ENCODE measurements around the gene KIF2C. TPM values are rescaled to one million over a fixed set of nuclear protein-coding genes. Genes with fewer than 3 reads are reported as not detected.
A peak's percentile ranks its signal among the peaks of the same experiment; 100 is the strongest.

The KIF2C gene
- total and polyA plus RNA-seq, 9 of the 15 experiments (the other 6 are each of a cell fraction or from before 2014, with no cell fraction given): 84.9 to 226 (median 169) TPM

DNA sequence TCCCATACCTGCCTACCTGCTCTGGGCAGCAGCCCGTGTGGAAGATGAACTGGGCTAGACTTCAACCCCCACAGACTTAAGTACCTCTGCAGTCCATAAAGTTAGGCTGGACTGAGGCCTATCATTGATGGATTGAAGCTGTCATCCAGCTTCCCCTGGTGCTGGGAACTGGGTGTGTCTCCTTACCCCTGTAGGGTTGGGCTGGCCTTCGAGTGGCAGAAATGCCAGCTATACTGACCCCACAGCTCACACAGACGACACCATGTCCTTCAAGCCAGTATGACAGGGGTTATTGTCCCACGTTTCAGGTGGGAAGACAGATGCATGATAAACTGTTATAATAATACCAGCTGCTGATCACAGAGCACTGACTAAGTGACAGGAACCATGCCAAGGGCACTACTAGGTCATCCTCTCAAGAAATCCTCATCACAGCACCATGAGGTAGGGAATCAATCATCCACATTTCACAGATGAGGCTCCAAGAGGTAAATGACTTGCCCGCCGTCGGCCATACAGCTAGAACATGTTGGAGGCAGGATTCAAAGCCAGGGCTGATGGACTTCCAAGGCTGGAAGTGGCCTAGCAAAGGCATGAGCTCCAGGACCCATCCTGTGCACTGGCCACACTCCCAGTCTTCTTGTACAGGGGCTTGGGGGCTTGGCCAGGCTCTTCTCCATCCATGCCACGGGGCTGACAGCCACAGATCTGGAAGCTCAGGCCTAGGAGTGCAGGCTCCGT is 48.7 kb downstream of the KIF2C start, which contains the start of gene BEST4:
TSS of gene BEST4 (minus strand) at position 51 of the 741 bp plus-strand sequence. CDS start 465 bp downstream, outside the sequence.
- intact Hi-C loops (cut with micrococcal nuclease): no loop called here
- no peaks in the 10 kb centered on the region for H3K36me3 ChIP-seq (ENCODE audit: control insufficient read depth, insufficient read depth, low read length)
- BruUV-seq (replicated peaks): no TSS peak
- H3K79me2 ChIP-seq (ENCODE audit: control insufficient read depth, insufficient read depth, low read length): no peaks in the 10 kb centered on the region
- H3K27me3 ChIP-seq (ENCODE audit: control insufficient read depth in 2 of 2, insufficient read depth in 2 of 2, low read length in 2 of 2): no peaks in the 10 kb centered on the region
- DNase-seq (ENCODE audit: extremely low read depth in 1 of 4, low spot score in 3 of 4) (no peak), FAIRE-seq (no peak), ATAC-seq (no peak)
- TF ChIP-seq ZNF79 (CRISPR knock-in tag; IDR thresholded peaks at IDR 0.05; ENCODE audit: low read depth) (no peak), MEIS2 (IDR thresholded peaks at IDR 0.05; ENCODE audit: partially characterized antibody) (peak; percentile 25), ZC3H8 (IDR thresholded peaks at IDR 0.05) (no peak)
- POLR2A ChIA-PET: interaction anchor here (0.6 to 12.0 kb wide), 14 partner anchors 9 to 797 kb away, joined by 3 to 253 read pairs (median 4); partner anchors contain the start of genes BTBD19, MUTYH, RNU5D-1 and RPS8
- no peak within 1 kb of the TSS for H3K27ac ChIP-seq (ENCODE audit: extremely low read depth, low read depth, low read length)
- in situ Hi-C loops (cut with MboI): no loop called here
- H3K9ac ChIP-seq (ENCODE audit: insufficient read depth in 1 of 2, low read depth in 2 of 2, low read length in 2 of 2): peak within 1 kb of the TSS in 1 of 2 experiments; percentile 60; a peak in 2 of 4 replicates
- no peaks in the 10 kb centered on the region for H3K9me1 ChIP-seq (ENCODE audit: control insufficient read depth, insufficient read depth, low read length)
- peaks cover 16 to 30% of the 10 kb centered on the region in 2 experiments; a peak in 4 of 5 replicates for H3K4me1 ChIP-seq (replicated peaks in 1 of 2; ENCODE audit: control insufficient read depth in 2 of 2, insufficient read depth in 2 of 2, low read length in 2 of 2)
- H2AFZ ChIP-seq (ENCODE audit: low read depth, low read length): no peak within 1 kb of the TSS
- H4K20me1 ChIP-seq (replicated peaks; ENCODE audit: control insufficient read depth, insufficient read depth, low read length): no peaks in the 10 kb centered on the region
- CTCF ChIA-PET (ENCODE audit: low intra/inter-chr PET ratio): no interaction called here
- no peaks in the 10 kb centered on the region for H3K9me3 ChIP-seq (replicated peaks; ENCODE audit: control insufficient read depth, insufficient read depth, low read depth, low read length)
- H3K4me2 ChIP-seq (ENCODE audit: insufficient read depth, low read length): no peak within 1 kb of the TSS
- 47% methylated on average over 9 of the region's 9 CpGs for WGBS (ENCODE audit: insufficient coverage, low coverage, missing lambda C conversion rate)
- H3K4me3 ChIP-seq: no peak within 1 kb of the TSS

Data from K562 (cell line).